Lower leg skin (tissue), 4 donors: ENCODE measurements around the gene CD151. TPM values are rescaled to one million over a fixed set of nuclear protein-coding genes. Genes with fewer than 3 reads are reported as not detected.

ENCODE experiments used
- DNase-seq, 2 donors: peaks; one replicate each; pipeline ENCODE4 v3.0.0-alpha.2; 2019; ENCODE audit warnings: low spot score in 2 of 2
- H3K4me3 ChIP-seq: fragments of 200-600 bp; sonication (generic); 2 replicates; pipeline ENCODE4 v1.5.1; 2017; ENCODE audit warnings: mild to moderate bottlenecking, low read depth; ENCODE audit not compliant: poor library complexity, severe bottlenecking
- CTCF ChIP-seq, 3 donors: fragments of 450-650 bp; IDR thresholded peaks; one replicate each; pipeline ENCODE4 v1.5.1; 2016; ENCODE audit warnings: antibody characterized with exemption in 3 of 3, mild to moderate bottlenecking in 3 of 3, moderate library complexity in 2 of 3
- POLR2A ChIP-seq, 2 donors: fragments of 450-650 bp; IDR thresholded peaks; one replicate each; pipeline ENCODE4 v1.6.1; 2016 to 2017; ENCODE audit warnings: antibody characterized with exemption in 2 of 2, mild to moderate bottlenecking in 1 of 2, moderate library complexity in 1 of 2
- WGBS, 2 donors: methylation state at CpG; one replicate each; pipeline ENCODE4 v1.1.5; 2018; 5-methylcytosine and 5-hydroxymethylcytosine counted together
- intact Hi-C: fragments of 100-400 bp; cut with DNase I; formaldehyde crosslinking; loops from one replicate; pipeline ENCODE4 v1.15.0; 2023; ENCODE audit warnings: low total_unique reads
- total RNA-seq, 4 donors: library from RNA; depleted of rRNA; stranded (reverse); fragments of >200 nt; gene quantifications; one replicate each; pipeline ENCODE4 v1.1.0, GENCODE V29; 2016

Gene CD151
- total RNA-seq, 4 donors from 2014 or later, result 124 to 186 (median 157) TPM

GRCh38 chr11:870418-870817 lies 37.7 kb downstream of the CD151 start:
- H3K4me3 ChIP-seq, result no peak overlapping the region
- intact Hi-C loops, result no loop called here
- no peak for DNase-seq
- TF ChIP-seq CTCF (IDR thresholded peaks at IDR 0.05) (no peak), POLR2A (IDR thresholded peaks at IDR 0.05) (no peak)
- 83 to 91% methylated on average over 8 of the region's 8 CpGs for WGBS, 2 donors

- no peak for DNase-seq
- TF ChIP-seq POLR2A (IDR thresholded peaks at IDR 0.05), result no peak
- intact Hi-C loops, result no loop called here
- 69 to 72% methylated on average over 8 to 9 of the region's 9 CpGs for WGBS, 2 donors
- no peak overlapping the region for H3K4me3 ChIP-seq
These were observed 38.7 kb downstream of the CD151 start for GRCh38 chr11:871472-871871.

- WGBS, 2 donors, result 90 to 92% methylated on average over 9 of the region's 9 CpGs
- TF ChIP-seq CTCF (IDR thresholded peaks at IDR 0.05) (no peak), POLR2A (IDR thresholded peaks at IDR 0.05) (no peak)
- no peak overlapping the region for H3K4me3 ChIP-seq
- intact Hi-C loops, result no loop called here
- DNase-seq, result no peak
These were observed 40.0 kb downstream of the CD151 start for GRCh38 chr11:872799-873198.

- no peak for DNase-seq
These were observed 41.0 kb downstream of the CD151 start for GRCh38 chr11:873706-874105.

GRCh38 chr11:875203-875602 lies 42.5 kb downstream of the CD151 start:
- no peak for TF ChIP-seq CTCF (IDR thresholded peaks at IDR 0.05)
- no peak for TF ChIP-seq POLR2A (IDR thresholded peaks at IDR 0.05)
- intact Hi-C loops, result no loop called here
- WGBS, 2 donors, result 89 to 93% methylated on average over 16 of the region's 16 CpGs
- DNase-seq, result no peak
- no peak overlapping the region for H3K4me3 ChIP-seq

More at GRCh38 chr11:873706-874105, 41.0 kb downstream of the CD151 start:
- no peak overlapping the region for H3K4me3 ChIP-seq
- 82 to 83% methylated on average over 12 of the region's 12 CpGs for WGBS, 2 donors
- no peak for TF ChIP-seq CTCF (IDR thresholded peaks at IDR 0.05)
- TF ChIP-seq POLR2A (IDR thresholded peaks at IDR 0.05), result no peak
- intact Hi-C loops, result no loop called here

- 86 to 87% methylated on average over 21 of the region's 21 CpGs for WGBS, 2 donors
- intact Hi-C loops, result no loop called here
These were observed 43.1 kb downstream of the CD151 start for GRCh38 chr11:875769-876301.

More at GRCh38 chr11:875769-876301, 43.1 kb downstream of the CD151 start:
- no peak overlapping the region for H3K4me3 ChIP-seq
- TF ChIP-seq POLR2A (IDR thresholded peaks at IDR 0.05) (no peak), CTCF (IDR thresholded peaks at IDR 0.05) (no peak)
- no peak for DNase-seq
